Glutamatergic neuron (in vitro differentiated cells): ENCODE results near the gene OAT. TPM values are rescaled to one million over a fixed set of nuclear protein-coding genes. Genes with fewer than 3 reads are reported as not detected.

ENCODE experiments used
- DNase-seq: peaks from one replicate; pipeline ENCODE4 v3.0.0; 2022
- H3K27ac Mint-ChIP-seq: one replicate; pipeline ENCODE4 v1.8.0; 2020; ENCODE audit warnings: mild to moderate bottlenecking, mixed read lengths, inconsistent platforms; ENCODE audit not compliant: unreplicated experiment
- H3K27me3 Mint-ChIP-seq: one replicate; pipeline ENCODE4 v1.8.0; 2020; ENCODE audit warnings: mild to moderate bottlenecking, moderate library complexity, mixed read lengths, inconsistent platforms; ENCODE audit not compliant: unreplicated experiment
- H3K36me3 Mint-ChIP-seq: one replicate; pipeline ENCODE4 v1.8.0; 2020; ENCODE audit warnings: mild to moderate bottlenecking, mixed read lengths, inconsistent platforms; ENCODE audit not compliant: unreplicated experiment
- H3K4me1 Mint-ChIP-seq: one replicate; pipeline ENCODE4 v1.8.0; 2020; ENCODE audit warnings: mild to moderate bottlenecking, low read depth, mixed read lengths, inconsistent platforms; ENCODE audit not compliant: unreplicated experiment
- H3K4me3 Mint-ChIP-seq: one replicate; pipeline ENCODE4 v1.8.0; 2020; ENCODE audit warnings: mild to moderate bottlenecking, mixed read lengths, inconsistent platforms; ENCODE audit not compliant: unreplicated experiment
- H3K9me3 Mint-ChIP-seq: one replicate; pipeline ENCODE4 v1.8.0; 2020; ENCODE audit warnings: mild to moderate bottlenecking, moderate library complexity, mixed read lengths, inconsistent platforms; ENCODE audit not compliant: unreplicated experiment
- CTCF ChIP-seq: fragments of 200-600 bp; sonication (generic); IDR thresholded peaks from one replicate; pipeline ENCODE4 v1.5.0; 2021; ENCODE audit not compliant: partially characterized antibody, unreplicated experiment
- total RNA-seq: library from RNA; stranded (reverse); fragmentation: NEBNext Ultra II Directional; extraction: Animal tissue kit (Norgen Biotek cat#: 25700); gene quantifications from one replicate; pipeline ENCODE4 v1.2.1, GENCODE V29; 2021; ENCODE audit not compliant: unreplicated experiment

The OAT gene
- total RNA-seq, 1 donor from 2014 or later, result 49.2 TPM

DNA sequence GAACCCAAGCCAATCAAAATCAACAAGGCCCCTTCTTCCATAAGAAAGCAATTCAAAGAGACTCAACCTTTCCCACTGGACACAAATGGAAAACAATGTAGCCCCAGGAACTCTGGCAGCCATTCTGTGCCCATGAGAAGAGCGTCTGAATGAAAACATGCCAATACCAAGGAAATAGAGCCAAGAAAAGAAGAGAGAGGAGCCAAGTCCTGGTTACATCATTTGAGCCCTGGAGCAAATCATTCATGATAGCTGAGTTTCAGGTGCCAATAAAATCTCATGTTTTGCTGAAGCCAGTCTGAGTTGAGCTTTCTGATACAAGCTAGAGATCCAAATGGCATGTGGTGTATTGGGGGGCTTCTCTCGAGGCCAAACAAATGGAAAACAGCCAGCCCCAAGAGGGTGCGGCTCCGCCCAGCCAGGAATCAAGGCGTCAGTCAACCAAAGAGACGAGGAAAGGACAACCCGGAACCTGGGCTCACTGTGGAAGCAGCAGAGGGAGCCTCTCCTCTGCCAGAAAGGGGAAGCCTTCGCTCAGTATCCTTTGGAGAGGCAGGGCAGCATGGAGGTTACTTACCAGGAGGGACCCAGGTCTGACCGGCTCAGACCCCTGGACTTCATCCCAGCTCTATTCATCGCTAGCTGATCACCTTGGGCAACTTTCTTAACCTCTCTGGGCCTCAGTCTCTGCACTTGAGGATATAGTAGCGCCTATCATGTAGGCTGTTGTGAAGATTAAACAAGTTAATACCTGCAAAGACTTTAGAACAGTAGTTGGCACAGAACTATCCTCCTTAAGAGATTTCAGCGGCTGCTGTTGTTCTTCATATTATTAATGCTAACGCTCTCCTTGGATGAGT lies 61.8 kb downstream of the OAT start:
- Mint-ChIP-seq H3K27me3 (no peaks in the 10 kb centered on the region), H3K36me3 (peaks cover 4% of the 10 kb centered on the region), H3K27ac (no peak overlapping the region), H3K4me1 (peaks cover 26% of the 10 kb centered on the region), H3K4me3 (no peak overlapping the region), H3K9me3 (peaks cover 8% of the 10 kb centered on the region)
- no peak for TF ChIP-seq CTCF
- no peak for DNase-seq

- Mint-ChIP-seq H3K27ac (peak overlapping the region; percentile 90), H3K27me3 (no peaks in the 10 kb centered on the region), H3K36me3 (peaks cover 3% of the 10 kb centered on the region), H3K4me1 (peaks cover 26% of the 10 kb centered on the region), H3K9me3 (peaks cover 8% of the 10 kb centered on the region), H3K4me3 (peak overlapping the region; percentile 82)
- DNase-seq, result peak; percentile 87
- no peak for TF ChIP-seq CTCF
Measured at GRCh38 chr10:124354411-124355382, 64.0 kb downstream of the OAT start.

- Mint-ChIP-seq H3K27ac (peak overlapping the region; percentile 90), H3K27me3 (no peaks in the 10 kb centered on the region), H3K4me1 (peaks cover 26% of the 10 kb centered on the region), H3K36me3 (no peaks in the 10 kb centered on the region), H3K4me3 (peak overlapping the region; percentile 25), H3K9me3 (peaks cover 6% of the 10 kb centered on the region)
- DNase-seq, result no peak
- no peak for TF ChIP-seq CTCF
Measured at GRCh38 chr10:124353896-124354295, 64.8 kb downstream of the OAT start.

DNA sequence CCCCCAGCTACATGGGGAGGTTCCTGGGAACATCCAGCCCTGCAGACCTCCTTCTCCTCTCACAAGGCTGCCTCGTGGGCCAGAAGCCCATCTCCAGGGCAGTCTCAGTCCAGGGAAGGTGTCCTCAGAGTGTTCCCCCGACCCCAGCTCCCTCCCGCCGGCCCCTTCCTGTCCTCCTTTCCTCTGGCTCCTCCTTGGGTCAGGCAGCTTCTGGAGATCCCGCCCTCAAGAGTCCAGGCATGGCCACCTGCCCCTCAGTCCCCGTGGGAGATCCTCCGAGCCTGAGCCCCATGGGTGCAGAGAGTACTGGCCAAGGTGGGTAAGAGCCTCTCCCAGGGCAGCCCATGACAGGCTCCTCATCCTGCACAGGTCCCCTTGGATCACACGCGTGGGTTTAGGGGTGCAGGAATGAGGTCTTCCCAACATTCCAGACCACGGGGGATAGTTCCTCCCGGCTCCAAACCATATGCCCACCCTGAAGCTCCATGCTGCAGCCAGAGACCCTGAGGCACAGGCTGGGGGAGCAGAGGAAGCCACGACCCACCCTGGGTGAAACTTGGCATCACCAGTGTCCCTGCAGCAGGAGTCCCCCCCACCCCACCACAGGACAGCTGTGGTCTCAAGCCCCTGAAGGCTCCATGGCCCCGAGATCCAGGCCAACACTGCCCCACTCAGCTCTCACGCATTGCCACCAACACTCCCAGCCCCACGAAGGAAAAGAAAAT lies 65.5 kb downstream of the OAT start:
- H3K4me3 Mint-ChIP-seq, result peak overlapping the region; percentile 25
- TF ChIP-seq CTCF, result no peak
- H3K9me3 Mint-ChIP-seq, result peaks cover 6% of the 10 kb centered on the region
- H3K36me3 Mint-ChIP-seq, result no peaks in the 10 kb centered on the region
- H3K27ac Mint-ChIP-seq, result peak overlapping the region; percentile 82
- no peaks in the 10 kb centered on the region for H3K27me3 Mint-ChIP-seq
- peaks cover 26% of the 10 kb centered on the region for H3K4me1 Mint-ChIP-seq
- DNase-seq, result no peak
